SK-N-SH (cell line): Measurements from ENCODE around the gene CSTA.

Experiments used
- CHD2 ChIP-seq: fragments of 150-350 bp; IDR thresholded peaks from 2 replicates; pipeline ENCODE4 v1.6.1; 2018; ENCODE audit warnings: low read length; ENCODE audit not compliant: partially characterized antibody
- EP300 ChIP-seq, 2 experiments: IDR thresholded peaks; 2 replicates each; pipeline versions ENCODE4 v1.4.0 to v1.6.1; 2012; ENCODE audit warnings: borderline replicate concordance in 1 of 2, low read depth in 1 of 2, low read length in 1 of 2
- EZH2phosphoT487 ChIP-seq: fragments of 200-600 bp; sonication (generic); IDR thresholded peaks from 2 replicates; pipeline ENCODE4 v1.6.1; 2017; ENCODE audit warnings: low read depth, mixed run types, mild to moderate bottlenecking, antibody characterized with exemption, moderate library complexity, borderline replicate concordance
- FOXJ3 ChIP-seq: sonication (generic); formaldehyde crosslinking; IDR thresholded peaks from 2 replicates; pipeline ENCODE4 v1.5.1; 2020; ENCODE audit warnings: mild to moderate bottlenecking, missing genetic modification reagents
- FOXM1 ChIP-seq: IDR thresholded peaks from 2 replicates; pipeline ENCODE4 v1.4.0; 2012; ENCODE audit warnings: low read depth, mild to moderate bottlenecking
- GABPA ChIP-seq: IDR thresholded peaks from 2 replicates; pipeline ENCODE4 v1.4.0; 2012; ENCODE audit warnings: low read depth, mild to moderate bottlenecking
- POLR2AphosphoS5 ChIP-seq: IDR thresholded peaks from 2 replicates; pipeline ENCODE4 v1.6.1; 2012; ENCODE audit warnings: low read depth, low read length
- RAD21 ChIP-seq: IDR thresholded peaks from 2 replicates; pipeline ENCODE4 v1.6.1; 2012; ENCODE audit warnings: mild to moderate bottlenecking, low read length
- RCOR1 ChIP-seq: fragments of 150-350 bp; IDR thresholded peaks from 2 replicates; pipeline ENCODE4 v1.6.1; 2017; ENCODE audit warnings: antibody characterized with exemption, low read length
- TAF1 ChIP-seq: IDR thresholded peaks from 2 replicates; pipeline ENCODE4 v1.6.1; 2012; ENCODE audit warnings: low read depth, mild to moderate bottlenecking, low read length, moderate library complexity, borderline replicate concordance
- TCF12 ChIP-seq: IDR thresholded peaks from 2 replicates; pipeline ENCODE4 v1.4.0; 2012
- YY1 ChIP-seq: IDR thresholded peaks from 2 replicates; pipeline ENCODE4 v1.4.0; 2012; ENCODE audit warnings: low read depth, mild to moderate bottlenecking
- TF ChIP-seq, protein P1 (sequence below): IDR thresholded peaks from 2 replicates; pipeline ENCODE4 v1.4.0; 2012; ENCODE audit warnings: low read depth
- TF ChIP-seq, protein P2 (sequence below): fragments of 200-600 bp; sonication (generic); IDR thresholded peaks from 2 replicates; pipeline ENCODE4 v1.6.1; 2017; ENCODE audit warnings: antibody characterized with exemption, mild to moderate bottlenecking, moderate library complexity

DNA sequence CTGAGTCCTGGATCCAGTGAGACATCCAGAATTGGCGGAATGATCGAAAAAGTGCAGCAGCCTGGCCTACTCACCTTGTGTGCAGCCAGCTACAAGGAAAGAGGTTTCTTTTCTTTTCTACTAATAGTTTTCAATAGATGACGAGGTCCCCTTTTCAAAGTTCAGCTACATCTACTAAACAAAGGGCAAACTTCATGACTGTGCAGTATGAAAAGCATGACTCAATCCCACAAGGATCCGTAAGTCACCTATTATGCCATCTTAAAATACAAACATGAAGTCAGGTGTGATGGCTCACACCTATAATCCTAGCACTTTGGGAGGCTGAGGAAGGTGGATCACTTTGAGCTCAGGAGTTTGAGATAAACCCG, 41.3 kb downstream of the CSTA start:
- TF ChIP-seq, protein P1, sequence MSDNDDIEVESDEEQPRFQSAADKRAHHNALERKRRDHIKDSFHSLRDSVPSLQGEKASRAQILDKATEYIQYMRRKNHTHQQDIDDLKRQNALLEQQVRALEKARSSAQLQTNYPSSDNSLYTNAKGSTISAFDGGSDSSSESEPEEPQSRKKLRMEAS: no peak
- TF ChIP-seq, protein P2, sequence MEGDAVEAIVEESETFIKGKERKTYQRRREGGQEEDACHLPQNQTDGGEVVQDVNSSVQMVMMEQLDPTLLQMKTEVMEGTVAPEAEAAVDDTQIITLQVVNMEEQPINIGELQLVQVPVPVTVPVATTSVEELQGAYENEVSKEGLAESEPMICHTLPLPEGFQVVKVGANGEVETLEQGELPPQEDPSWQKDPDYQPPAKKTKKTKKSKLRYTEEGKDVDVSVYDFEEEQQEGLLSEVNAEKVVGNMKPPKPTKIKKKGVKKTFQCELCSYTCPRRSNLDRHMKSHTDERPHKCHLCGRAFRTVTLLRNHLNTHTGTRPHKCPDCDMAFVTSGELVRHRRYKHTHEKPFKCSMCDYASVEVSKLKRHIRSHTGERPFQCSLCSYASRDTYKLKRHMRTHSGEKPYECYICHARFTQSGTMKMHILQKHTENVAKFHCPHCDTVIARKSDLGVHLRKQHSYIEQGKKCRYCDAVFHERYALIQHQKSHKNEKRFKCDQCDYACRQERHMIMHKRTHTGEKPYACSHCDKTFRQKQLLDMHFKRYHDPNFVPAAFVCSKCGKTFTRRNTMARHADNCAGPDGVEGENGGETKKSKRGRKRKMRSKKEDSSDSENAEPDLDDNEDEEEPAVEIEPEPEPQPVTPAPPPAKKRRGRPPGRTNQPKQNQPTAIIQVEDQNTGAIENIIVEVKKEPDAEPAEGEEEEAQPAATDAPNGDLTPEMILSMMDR: no peak
- TF ChIP-seq TAF1 (no peak), RCOR1 (no peak), CHD2 (no peak), FOXJ3 (CRISPR knock-in tag) (no peak), FOXM1 (no peak), RAD21 (no peak), EZH2phosphoT487 (no peak), EP300 (IDR thresholded peaks at IDR 0.05; ENCODE audit: borderline replicate concordance in 1 of 2, low read depth in 1 of 2, low read length in 1 of 2) (no peak), POLR2AphosphoS5 (no peak), YY1 (no peak), TCF12 (no peak), GABPA (no peak)
